Activated gamma-delta T cell treated with anti-CD3 and anti-CD28 coated beads, Interleukin-2, amount 50 U/mL, for 16 hours (primary cell): Measurements from ENCODE around the gene TLN1.

Experiments used
- DNase-seq: peaks from one replicate; pipeline ENCODE4 v3.0.0-alpha.2; 2020; ENCODE audit warnings: low read depth

TLN1 gene

DNA sequence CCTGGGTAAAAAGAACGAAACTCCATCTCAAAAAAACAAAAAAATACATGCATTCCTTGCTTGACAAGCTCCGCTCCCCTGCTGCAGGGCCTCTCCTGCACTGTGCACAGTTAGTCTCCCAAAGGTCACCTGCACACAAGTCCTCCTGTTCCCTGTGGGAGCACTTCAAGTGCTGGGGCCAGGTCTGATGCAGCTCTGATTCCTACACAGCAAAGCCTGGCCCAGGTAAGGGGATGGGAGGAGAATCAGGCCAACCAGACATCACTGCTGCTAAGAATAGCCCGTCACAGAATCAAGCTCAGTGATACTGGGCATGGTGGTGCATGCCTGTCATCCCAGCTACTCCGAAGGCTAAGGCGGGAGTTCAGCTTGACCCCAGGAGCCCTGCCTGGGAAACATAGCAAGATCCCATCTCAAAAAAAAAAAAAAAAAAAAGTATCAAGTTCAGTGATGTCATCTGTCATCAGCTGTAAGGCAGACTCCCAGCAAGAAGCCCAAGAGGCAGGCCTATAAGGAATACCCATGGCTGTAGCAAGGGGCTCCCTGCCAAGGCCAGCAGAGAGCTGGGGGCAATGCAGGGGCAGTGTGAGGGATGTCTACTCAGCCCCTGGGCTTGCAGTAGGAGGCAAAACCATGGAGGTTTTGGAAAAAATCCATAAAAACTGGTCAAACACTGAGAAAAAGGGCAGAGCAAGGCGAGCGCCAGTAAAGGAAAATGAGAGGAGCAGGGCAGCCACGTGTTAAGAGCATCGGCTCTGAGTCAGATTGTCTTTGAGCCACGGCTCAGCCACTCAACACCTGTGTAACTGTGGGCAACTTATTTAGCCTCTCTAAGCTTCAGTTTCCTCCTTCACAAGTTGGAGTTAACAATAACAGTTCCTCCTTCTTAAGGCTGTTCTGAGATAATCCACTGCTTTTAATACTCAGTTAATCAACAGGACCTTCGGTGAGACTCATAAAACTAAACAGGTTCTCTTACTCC lies 45.5 kb downstream of the TLN1 start:
- DNase-seq: no peak

DNA sequence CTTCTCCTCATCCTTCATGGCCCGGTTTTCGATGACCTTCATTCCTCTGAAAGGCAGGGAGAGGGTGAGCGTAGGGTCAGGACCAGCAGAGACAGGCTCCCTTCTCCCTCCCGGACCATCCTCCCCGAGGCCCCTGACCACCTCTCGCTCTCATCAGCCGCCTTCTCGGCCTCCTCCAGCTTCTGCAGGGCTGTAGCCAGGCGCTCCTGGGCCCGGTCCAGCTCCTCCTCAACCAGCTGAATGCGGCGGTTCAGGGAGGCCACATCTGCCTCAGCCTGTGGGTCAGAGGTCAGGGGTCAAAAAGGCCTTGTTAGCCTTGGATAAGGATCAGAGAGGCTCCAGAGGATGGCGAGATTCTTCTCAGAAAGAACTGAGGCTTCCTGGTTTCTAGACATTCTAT lies 46.5 kb downstream of the TLN1 start:
- DNase-seq: no peak

DNA sequence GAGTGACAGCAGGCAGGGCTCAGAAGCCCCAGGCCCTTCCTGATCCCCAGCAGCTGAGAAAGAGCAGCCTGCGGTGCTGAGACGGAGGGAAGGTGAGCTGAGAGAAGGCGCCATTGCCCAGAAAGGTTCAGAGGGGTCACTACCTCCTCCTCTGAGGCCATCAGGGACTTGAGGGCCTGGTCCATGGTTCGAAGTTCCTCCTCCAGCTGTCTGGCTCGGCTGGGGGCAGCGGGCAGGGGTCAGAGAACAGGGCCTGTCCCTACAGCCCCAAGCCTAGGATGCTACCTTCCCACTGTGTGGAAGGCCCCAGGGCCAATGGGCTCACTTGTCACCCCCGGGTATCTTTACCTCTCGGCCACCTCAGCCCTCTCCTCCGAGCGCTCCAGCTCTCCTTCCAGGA lies 47.1 kb downstream of the TLN1 start:
- DNase-seq: no peak

DNA sequence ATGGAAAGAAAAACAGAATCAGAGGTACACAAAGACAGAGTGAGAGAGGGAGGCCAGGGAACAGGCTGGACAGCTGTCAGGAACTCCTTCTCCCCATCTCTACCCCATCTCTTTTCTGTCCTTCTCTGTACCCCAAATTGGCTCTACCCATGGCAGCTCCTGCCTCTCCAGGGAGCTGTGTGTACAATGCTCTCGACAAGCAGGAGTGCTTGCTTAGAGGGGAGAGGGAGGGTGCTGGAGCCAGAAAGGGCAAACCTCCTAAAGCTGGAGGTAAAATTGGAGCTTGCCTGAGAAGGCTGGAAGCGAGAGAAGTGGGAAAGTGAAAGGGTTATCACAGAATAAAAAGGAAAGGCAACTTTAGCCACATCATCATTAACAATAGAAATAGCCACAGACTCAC lies 48.7 kb downstream of the TLN1 start:
- DNase-seq: no peak

DNA sequence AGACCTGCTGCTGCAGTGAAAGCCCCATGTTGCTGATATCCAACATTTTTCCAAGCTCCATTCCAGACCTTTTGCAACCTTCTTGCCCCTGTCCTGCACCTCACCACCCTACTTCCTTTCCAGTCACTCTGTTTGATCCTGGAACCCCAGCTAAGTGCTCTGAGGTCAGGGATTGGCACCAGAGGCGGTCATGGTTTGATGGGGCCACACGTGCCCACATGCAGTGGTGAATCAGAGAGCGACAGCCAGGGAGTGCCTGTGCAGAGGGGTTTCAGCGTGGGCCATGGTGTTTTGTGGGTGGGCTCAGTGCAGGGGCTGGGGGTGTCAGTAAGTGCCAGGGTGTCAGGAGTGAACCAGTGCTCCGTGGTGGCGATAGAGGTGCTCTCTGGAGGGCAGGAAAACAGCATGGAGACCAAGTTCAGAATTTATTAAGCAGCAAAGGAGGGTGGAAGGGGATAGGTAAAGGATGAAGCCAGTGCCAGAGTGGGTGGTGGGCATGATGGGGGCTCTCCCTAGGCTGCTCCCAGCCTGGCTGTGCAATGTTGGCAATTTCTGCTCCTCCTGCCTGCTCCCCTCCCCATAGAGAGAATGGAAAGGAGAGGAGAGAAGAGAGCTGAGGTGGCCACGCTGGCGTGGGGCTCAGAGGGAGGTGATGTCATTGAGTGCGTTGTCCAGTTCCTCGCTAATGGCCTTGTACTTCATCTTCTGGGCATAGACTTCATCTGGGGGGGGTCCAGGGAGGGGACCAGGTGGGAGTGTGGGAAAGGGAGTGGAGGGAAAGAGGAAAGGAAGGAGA lies 49.3 kb downstream of the TLN1 start:
- DNase-seq: no peak

DNA sequence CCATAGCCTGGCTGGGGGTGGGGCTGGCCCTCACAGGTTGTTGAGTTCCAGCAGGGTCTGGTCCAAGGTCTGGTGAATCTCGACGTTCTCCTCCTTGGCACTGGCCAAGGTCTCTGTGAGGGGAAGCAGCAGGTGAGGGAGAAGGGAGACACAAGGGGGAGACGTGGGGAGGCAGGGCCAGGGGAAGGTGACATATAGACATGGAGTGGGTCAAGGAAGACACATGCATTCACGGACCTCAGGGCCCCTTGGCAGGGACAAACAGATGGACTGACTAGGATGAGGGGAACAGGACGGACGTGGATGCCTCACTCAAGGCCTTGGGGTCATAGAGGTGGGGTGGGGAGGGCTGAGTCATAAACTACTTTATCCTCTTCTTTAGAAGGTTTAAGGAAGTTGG lies 49.9 kb downstream of the TLN1 start:
- DNase-seq: no peak

DNA sequence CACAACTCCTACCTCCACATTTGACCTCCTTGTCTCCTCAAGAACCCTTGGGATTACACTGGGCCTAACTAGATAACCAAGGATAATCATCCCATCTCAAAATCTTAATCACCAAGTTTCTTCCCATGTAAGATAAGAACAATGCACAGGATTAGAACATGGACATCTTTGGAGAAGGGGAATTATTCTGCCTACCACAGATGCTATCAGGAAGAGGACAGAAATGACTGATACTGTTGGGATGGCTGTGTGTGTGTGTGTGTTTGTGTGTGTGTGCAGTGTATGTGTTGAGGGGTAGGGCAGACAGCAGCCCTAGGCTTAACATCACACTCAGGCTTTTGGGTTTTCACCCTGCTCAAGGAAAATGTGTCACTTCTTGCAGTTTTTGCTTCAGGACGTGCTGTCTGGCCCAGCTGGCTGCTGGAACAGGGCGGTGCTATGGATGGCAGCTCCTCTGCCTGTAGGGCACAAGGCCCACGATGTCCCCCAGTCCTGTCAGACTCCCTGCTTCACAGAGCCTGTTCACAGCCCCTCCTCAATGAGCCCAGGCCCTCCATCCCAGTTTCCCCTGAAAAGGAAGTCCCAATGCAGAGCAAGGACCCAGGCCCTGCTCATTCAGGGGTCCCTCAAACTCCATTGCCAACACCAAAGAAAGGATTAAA lies 50.5 kb downstream of the TLN1 start:
- DNase-seq: no peak

DNA sequence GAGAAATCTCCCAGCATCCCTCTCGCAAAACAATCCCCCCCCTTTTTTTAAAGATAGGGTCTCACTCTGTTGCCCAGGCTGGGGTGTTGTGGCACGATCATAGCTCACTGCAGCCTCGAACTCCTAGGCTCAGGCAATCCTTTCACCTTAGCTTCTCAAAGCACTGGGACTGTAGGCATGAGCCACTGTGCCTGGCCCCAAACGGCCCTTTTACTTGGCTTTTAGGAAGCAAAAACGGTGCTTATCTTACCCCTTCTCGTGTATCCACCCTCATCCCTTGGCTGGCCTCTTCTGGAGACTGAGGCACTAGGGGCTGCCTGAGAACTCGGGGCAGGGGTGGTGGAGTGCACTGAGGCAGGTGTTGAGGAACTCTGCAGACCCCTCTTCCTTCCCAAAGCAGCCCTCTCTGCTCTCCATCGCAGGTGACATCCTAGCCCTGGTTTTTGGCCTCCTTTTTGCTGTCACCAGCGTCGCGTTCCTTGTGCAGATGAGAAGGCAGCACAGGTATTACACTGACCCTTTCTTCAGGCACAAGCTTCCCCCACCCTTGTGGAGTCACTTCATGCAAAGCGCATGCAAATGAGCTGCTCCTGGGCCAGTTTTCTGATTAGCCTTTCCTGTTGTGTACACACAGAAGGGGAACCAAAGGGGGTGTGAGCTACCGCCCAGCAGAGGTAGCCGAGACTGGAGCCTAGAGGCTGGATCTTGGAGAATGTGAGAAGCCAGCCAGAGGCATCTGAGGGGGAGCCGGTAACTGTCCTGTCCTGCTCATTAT lies 51.5 kb downstream of the TLN1 start:
- DNase-seq: no peak

DNA sequence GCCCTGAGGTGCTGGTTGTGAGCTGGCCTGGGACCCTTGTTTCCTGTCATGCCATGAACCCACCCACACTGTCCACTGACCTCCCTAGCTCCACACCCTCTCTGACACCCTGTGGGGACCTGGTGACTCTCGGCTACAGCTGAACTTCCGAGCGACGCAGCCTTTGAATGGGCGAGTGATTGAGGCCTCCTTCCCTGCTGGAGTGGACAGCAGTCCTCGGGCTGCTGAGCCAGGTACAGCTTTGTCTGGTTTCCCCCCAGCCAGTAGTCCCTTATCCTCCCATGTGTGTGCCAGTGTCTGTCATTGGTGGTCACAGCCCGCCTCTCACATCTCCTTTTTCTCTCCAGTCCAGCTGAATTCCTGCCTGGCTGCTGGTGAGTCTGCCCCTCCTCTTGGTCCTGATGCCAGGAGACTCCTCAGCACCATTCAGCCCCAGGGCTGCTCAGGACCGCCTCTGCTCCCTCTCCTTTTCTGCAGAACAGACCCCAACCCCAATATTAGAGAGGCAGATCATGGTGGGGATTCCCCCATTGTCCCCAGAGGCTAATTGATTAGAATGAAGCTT lies 52.1 kb downstream of the TLN1 start:
- no peak for DNase-seq

DNA sequence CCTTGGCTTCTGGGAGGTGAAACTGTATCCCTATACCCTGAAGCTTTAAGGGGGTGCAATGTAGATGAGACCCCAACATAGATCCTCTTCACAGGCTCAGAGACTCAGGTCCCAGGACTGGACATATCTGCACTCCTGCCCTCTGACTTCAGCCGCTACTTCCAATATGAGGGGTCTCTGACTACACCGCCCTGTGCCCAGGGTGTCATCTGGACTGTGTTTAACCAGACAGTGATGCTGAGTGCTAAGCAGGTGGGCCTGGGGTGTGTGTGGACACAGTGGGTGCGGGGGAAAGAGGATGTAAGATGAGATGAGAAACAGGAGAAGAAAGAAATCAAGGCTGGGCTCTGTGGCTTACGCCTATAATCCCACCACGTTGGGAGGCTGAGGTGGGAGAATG lies 52.9 kb downstream of the TLN1 start:
- DNase-seq: no peak

DNA sequence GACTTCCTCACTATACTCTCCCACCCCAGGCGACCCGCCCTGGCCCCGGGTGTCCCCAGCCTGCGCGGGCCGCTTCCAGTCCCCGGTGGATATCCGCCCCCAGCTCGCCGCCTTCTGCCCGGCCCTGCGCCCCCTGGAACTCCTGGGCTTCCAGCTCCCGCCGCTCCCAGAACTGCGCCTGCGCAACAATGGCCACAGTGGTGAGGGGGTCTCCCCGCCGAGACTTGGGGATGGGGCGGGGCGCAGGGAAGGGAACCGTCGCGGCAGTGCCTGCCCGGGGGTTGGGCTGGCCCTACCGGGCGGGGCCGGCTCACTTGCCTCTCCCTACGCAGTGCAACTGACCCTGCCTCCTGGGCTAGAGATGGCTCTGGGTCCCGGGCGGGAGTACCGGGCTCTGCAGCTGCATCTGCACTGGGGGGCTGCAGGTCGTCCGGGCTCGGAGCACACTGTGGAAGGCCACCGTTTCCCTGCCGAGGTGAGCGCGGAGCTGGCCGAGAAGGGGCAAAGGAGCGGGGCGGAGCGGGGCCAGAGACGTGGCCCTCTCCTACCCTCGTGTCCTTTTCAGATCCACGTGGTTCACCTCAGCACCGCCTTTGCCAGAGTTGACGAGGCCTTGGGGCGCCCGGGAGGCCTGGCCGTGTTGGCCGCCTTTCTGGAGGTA lies 56.1 kb downstream of the TLN1 start:
- no peak for DNase-seq

DNA sequence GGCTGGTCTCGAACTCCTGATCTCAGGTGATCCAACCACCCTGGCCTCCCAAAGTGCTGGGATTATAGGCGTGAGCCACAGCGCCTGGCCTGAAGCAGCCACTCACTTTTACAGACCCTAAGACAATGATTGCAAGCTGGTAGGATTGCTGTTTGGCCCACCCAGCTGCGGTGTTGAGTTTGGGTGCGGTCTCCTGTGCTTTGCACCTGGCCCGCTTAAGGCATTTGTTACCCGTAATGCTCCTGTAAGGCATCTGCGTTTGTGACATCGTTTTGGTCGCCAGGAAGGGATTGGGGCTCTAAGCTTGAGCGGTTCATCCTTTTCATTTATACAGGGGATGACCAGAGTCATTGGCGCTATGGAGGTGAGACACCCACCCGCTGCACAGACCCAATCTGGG lies 56.8 kb downstream of the TLN1 start:
- no peak for DNase-seq

DNA sequence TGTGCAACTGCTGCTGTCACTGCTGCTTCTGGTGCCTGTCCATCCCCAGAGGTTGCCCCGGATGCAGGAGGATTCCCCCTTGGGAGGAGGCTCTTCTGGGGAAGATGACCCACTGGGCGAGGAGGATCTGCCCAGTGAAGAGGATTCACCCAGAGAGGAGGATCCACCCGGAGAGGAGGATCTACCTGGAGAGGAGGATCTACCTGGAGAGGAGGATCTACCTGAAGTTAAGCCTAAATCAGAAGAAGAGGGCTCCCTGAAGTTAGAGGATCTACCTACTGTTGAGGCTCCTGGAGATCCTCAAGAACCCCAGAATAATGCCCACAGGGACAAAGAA lies 58.0 kb downstream of the TLN1 start:
- DNase-seq: no peak

DNA sequence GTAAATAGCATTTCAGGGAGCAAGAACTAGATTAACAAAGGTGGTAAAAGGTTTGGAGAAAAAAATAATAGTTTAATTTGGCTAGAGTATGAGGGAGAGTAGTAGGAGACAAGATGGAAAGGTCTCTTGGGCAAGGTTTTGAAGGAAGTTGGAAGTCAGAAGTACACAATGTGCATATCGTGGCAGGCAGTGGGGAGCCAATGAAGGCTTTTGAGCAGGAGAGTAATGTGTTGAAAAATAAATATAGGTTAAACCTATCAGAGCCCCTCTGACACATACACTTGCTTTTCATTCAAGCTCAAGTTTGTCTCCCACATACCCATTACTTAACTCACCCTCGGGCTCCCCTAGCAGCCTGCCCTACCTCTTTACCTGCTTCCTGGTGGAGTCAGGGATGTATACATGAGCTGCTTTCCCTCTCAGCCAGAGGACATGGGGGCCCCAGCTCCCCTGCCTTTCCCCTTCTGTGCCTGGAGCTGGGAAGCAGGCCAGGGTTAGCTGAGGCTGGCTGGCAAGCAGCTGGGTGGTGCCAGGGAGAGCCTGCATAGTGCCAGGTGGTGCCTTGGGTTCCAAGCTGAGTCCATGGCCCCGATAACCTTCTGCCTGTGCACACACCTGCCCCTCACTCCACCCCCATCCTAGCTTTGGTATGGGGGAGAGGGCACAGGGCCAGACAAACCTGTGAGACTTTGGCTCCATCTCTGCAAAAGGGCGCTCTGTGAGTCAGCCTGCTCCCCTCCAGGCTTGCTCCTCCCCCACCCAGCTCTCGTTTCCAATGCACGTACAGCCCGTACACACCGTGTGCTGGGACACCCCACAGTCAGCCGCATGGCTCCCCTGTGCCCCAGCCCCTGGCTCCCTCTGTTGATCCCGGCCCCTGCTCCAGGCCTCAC lies 58.6 kb downstream of the TLN1 start, which contains the start of gene CA9:
TSS of gene CA9 (plus strand) at position 797 of the 893 bp plus-strand sequence. CDS start at position 829, 32 bp downstream.
- DNase-seq: no peak

DNA sequence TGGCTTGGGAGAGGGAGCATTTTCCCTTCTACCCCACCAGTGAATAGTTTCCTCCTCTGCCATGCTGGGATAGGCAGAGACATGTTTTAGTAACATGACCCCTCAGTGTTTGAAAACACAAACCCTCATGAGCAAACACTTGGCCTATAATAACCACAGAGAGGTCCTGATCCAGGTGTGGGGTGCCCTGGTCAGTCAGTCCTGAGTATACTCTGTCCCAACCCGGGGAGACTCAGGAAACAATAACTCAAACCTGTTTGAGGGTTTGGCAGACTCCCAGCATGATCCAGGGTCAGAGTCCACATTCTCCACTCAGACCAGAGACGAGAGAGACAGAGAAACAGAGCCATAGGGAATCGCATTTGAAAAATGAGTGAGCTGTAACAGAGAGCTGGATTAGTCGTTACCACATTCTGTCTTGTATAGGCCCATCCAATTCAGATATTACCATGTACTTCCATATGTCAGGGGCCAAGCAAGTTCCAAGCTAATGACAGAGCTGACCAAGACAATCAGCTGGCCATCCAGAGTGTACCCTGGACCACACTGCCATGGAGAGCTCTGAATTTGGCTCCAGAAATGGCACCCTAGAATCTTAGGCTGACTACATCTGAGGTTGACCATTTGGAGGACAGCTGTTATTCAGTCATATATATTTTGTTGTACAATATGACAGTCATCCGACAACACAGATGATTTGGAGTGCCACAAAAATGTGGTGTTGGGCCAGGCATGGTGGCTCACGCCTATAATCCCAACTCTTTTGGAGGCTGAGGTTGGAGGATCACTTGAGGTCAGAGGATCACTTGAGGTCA lies 62.5 kb downstream of the TLN1 start:
- DNase-seq: no peak

DNA sequence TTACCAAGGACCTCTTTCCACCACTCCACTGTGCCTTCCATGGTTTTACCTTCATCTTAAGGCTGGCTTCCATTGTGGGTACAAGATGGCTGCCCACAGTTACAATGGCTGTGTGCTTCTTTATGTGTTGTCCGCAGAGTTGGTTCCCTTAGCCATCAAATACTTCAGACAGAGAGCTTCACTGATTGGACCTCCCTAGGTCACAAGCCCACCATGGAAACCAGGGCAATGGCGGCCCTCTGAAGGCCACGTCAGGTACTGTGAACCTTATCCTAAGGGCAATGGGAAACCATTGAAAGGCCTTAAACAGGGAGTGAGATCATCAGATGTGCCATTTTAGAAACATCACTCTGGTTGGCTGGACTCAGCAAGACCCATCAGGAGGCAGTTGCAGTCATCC lies 64.1 kb downstream of the TLN1 start:
- no peak for DNase-seq

DNA sequence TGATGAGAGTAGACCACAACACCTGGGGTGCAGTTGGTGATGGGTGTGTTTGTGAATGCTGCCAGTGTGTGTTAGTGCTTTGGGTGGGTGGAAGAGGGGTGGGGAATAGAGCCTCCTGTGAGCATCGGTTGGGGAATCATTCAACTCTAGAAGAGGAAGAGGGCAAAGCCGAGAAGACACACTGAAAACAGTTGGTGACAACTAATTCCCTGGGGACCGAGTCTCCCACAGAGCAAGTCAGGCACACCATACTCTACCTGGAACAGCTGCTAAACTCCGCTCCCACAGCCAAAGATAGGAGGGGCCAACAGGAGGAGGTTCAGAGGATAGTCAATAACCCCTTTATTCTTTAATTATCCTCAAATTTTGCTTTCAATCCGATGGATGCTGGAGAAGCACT lies 65.4 kb downstream of the TLN1 start:
- DNase-seq: no peak

DNA sequence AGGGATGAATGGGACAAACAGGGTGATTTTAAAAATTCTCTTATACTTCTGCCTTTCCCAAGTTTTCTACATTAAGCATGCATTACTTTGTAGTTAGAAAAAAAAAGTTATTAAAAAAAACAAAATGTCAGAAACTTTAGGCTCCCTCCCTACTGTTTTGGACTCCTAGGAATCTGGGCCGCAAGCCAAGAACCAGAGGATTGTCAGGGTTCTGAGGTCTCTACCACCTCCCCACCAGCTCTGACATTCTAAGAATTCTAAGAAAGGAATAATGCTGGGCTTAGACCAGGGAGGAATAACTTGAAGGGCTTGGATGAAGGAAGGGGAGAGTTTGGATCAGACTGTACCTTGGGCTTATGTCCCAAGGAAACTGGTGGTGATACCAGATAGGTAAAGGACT lies 66.0 kb downstream of the TLN1 start:
- no peak for DNase-seq

DNA sequence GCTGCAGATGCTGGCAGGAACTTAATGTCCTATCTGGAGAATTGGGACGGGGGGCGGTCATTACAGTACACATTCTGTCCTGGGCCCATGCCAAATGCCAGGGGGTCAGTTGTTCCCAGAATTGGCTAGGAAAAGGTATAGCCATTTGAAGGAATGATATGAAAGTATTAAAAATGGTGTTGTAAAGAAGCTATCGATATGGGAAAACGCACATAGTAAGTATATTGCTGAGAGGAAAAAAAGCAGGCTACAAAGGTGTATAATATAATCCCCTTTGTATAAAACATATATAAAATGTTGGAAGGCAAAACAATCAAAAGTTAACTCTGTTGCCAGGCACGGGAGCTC lies 66.5 kb downstream of the TLN1 start:
- DNase-seq: no peak
